ENCODE measurements around the gene UQCRH. TPM values are rescaled to one million over a fixed set of nuclear protein-coding genes. Genes with fewer than 3 reads are reported as not detected.

UQCRH gene
- total and polyA plus RNA-seq, 2 of the 13 experiments (the other 11 are each of a cell fraction or from before 2014, with no cell fraction given) = 548 to 556 TPM

GRCh38 chr1:46340404-46341221 lies 37.1 kb downstream of the UQCRH start, which contains the start of gene NSUN4 (continued):
- peak; percentile 21 for TF ChIP-seq ZNF18 (CRISPR knock-in tag; IDR thresholded peaks at IDR 0.05; ENCODE audit: insufficient replicate concordance)
- TF ChIP-seq SIX1 (CRISPR knock-in tag; IDR thresholded peaks at IDR 0.05; ENCODE audit: borderline replicate concordance) = no peak
- no peak for TF ChIP-seq LCORL (IDR thresholded peaks at IDR 0.05)
- TF ChIP-seq LCORL (CRISPR knock-in tag; IDR thresholded peaks at IDR 0.05) = peak; percentile 52; the same call in 1 of the 2 replicates
- no peak for TF ChIP-seq AKAP8 (CRISPR knock-in tag; IDR thresholded peaks at IDR 0.05)
- TF ChIP-seq U2AF1 (optimal IDR thresholded peaks at IDR 0.05; ENCODE audit: low read depth, low read length) = no peak
- no peak for TF ChIP-seq ZNF253 (CRISPR knock-in tag; IDR thresholded peaks at IDR 0.05; ENCODE audit: borderline replicate concordance)
- TF ChIP-seq GABPA (IDR thresholded peaks at IDR 0.05; ENCODE audit: low read depth, low read length) = peak; percentile 66
- peak; percentile 87 for TF ChIP-seq GABPA (CRISPR knock-in tag; IDR thresholded peaks at IDR 0.05; ENCODE audit: low read depth)
- TF ChIP-seq ZNF713 (CRISPR knock-in tag; IDR thresholded peaks at IDR 0.05) = no peak
- TF ChIP-seq ZNF720 (CRISPR knock-in tag; IDR thresholded peaks at IDR 0.05) = no peak
- TF ChIP-seq ZNF746 (CRISPR knock-in tag; IDR thresholded peaks at IDR 0.05) = no peak
- TF ChIP-seq CREM (IDR thresholded peaks at IDR 0.05) = peak; percentile 63
- no peak for TF ChIP-seq CREM (CRISPR knock-in tag; IDR thresholded peaks at IDR 0.05)
- TF ChIP-seq BCL6 (CRISPR knock-in tag; IDR thresholded peaks at IDR 0.05) = peak; percentile 77
- no peak for TF ChIP-seq SMYD3 (CRISPR knock-in tag; IDR thresholded peaks at IDR 0.05)
- no peak for TF ChIP-seq HHEX (CRISPR knock-in tag; IDR thresholded peaks at IDR 0.05)
- no peak for TF ChIP-seq SOX6 (IDR thresholded peaks at IDR 0.05)
- no peak for TF ChIP-seq SOX6 (CRISPR knock-in tag; IDR thresholded peaks at IDR 0.05)
- no peak for TF ChIP-seq RAD51 (IDR thresholded peaks at IDR 0.05; ENCODE audit: borderline replicate concordance)
- 0 out of 2 replicates have a peak, but pooled peaks have one; percentile 74 for TF ChIP-seq ZNF343 (CRISPR knock-in tag; IDR thresholded peaks at IDR 0.05)
- TF ChIP-seq HOXA5 (CRISPR knock-in tag; IDR thresholded peaks at IDR 0.05) = peak; percentile 89
- TF ChIP-seq ZNF362 (CRISPR knock-in tag; IDR thresholded peaks at IDR 0.05; ENCODE audit: borderline replicate concordance) = no peak; the same call in 1 of the 2 replicates
- no peak for TF ChIP-seq CENPX (CRISPR knock-in tag; IDR thresholded peaks at IDR 0.05)
- TF ChIP-seq STAT5B (CRISPR knock-in tag; IDR thresholded peaks at IDR 0.05) = no peak
- TF ChIP-seq TRIM24 (CRISPR knock-in tag; IDR thresholded peaks at IDR 0.05) = no peak
- TF ChIP-seq SKI (IDR thresholded peaks at IDR 0.05; ENCODE audit: partially characterized antibody) = peak; percentile 8
- no peak for TF ChIP-seq RFX5 (IDR thresholded peaks at IDR 0.05; ENCODE audit: low read depth, low read length)
- TF ChIP-seq MLLT10 (CRISPR knock-in tag; IDR thresholded peaks at IDR 0.05) = no peak
- TF ChIP-seq ZNF543 (CRISPR knock-in tag; IDR thresholded peaks at IDR 0.05) = peak; percentile 80
- TF ChIP-seq SMAD1 (CRISPR knock-in tag; IDR thresholded peaks at IDR 0.05; ENCODE audit: borderline replicate concordance, low read depth) = no peak
- TF ChIP-seq ZNF563 (CRISPR knock-in tag; IDR thresholded peaks at IDR 0.05) = 0 out of 2 replicates have a peak, but pooled peaks have one; percentile 19

Measured in HepG2 (cell line).